SU-DHL-6 (cell line): Measurements from ENCODE around the gene GRIN2A.

Experiments used
- H2AFZ ChIP-seq: fragments of 200-600 bp; sonication (generic); 2 replicates; pipeline ENCODE4 v1.6.1; 2014; ENCODE audit warnings: low read depth, mild to moderate bottlenecking, moderate library complexity, mixed read lengths, antibody characterized with exemption, low read length; ENCODE audit not compliant: severe bottlenecking
- H3F3A ChIP-seq: fragments of 200-600 bp; shearing (Covaris generic); 2 replicates; pipeline ENCODE4 v1.6.0; 2016; ENCODE audit warnings: antibody characterized with exemption, mild to moderate bottlenecking; ENCODE audit not compliant: insufficient read depth
- H3K27ac ChIP-seq: fragments of 200-600 bp; sonication (generic); 2 replicates; pipeline ENCODE4 v1.5.1; 2016; ENCODE audit warnings: low read depth, mild to moderate bottlenecking, low read length, moderate library complexity, mixed read lengths
- H3K27me3 ChIP-seq: fragments of 200-600 bp; sonication (generic), shearing (Covaris generic); 2 replicates; pipeline ENCODE4 v1.6.0; 2014; ENCODE audit warnings: mild to moderate bottlenecking, low read length
- H3K36me3 ChIP-seq: fragments of 200-600 bp; sonication (generic); 2 replicates; pipeline ENCODE4 v1.6.1; 2014; ENCODE audit warnings: mild to moderate bottlenecking, low read length, mixed read lengths
- H3K4me2 ChIP-seq: fragments of 300-600, 200-600 bp; shearing (Covaris generic), sonication (generic); 2 replicates; pipeline ENCODE4 v1.6.0; 2014; ENCODE audit warnings: low read length, low read depth, mild to moderate bottlenecking; ENCODE audit not compliant: poor library complexity, severe bottlenecking
- H3K4me3 ChIP-seq: fragments of 200-600 bp; sonication (generic); 2 replicates; pipeline ENCODE4 v1.5.1; 2014; ENCODE audit warnings: antibody characterized with exemption, low read length, mild to moderate bottlenecking, mixed read lengths; ENCODE audit not compliant: insufficient read depth, poor library complexity, severe bottlenecking
- H3K79me2 ChIP-seq: fragments of 200-600 bp; sonication (generic); 2 replicates; pipeline ENCODE4 v1.6.1; 2014; ENCODE audit warnings: mild to moderate bottlenecking, low read length, moderate library complexity; ENCODE audit not compliant: insufficient read depth
- H3K9ac ChIP-seq: fragments of 200-600 bp; sonication (generic); 2 replicates; pipeline ENCODE4 v1.7.0; 2014; ENCODE audit warnings: mild to moderate bottlenecking, low read length
- H3K9me2 ChIP-seq: fragments of 200-600 bp; sonication (generic); replicated peaks from 2 replicates; pipeline ENCODE4 v1.6.1; 2014; ENCODE audit warnings: low read length; ENCODE audit not compliant: insufficient read depth
- H3K9me3 ChIP-seq: fragments of 200-600 bp; sonication (generic); 2 replicates; pipeline ENCODE4 v1.6.1; 2014; ENCODE audit warnings: low read length, mixed read lengths; ENCODE audit not compliant: insufficient read depth
- H4K20me1 ChIP-seq: fragments of 200-600 bp; sonication (generic); 2 replicates; pipeline ENCODE4 v1.6.1; 2014; ENCODE audit warnings: low read depth, mild to moderate bottlenecking, antibody characterized with exemption, low read length, moderate library complexity, mixed read lengths
- EZH2phosphoT487 ChIP-seq: fragments of 200-600 bp; sonication (generic), shearing (Covaris generic); conservative IDR thresholded peaks from 2 replicates; pipeline ENCODE4 v1.6.1; 2018; ENCODE audit warnings: mild to moderate bottlenecking, antibody characterized with exemption, low read length, moderate library complexity, mixed read lengths
- TF ChIP-seq, protein P1 (sequence below): fragments of 200-600 bp; sonication (generic); IDR thresholded peaks from one replicate; pipeline ENCODE4 v1.5.1; 2017; ENCODE audit warnings: antibody characterized with exemption, mild to moderate bottlenecking, low read length, moderate library complexity; ENCODE audit not compliant: insufficient read depth, poor library complexity, severe bottlenecking

Gene GRIN2A

DNA sequence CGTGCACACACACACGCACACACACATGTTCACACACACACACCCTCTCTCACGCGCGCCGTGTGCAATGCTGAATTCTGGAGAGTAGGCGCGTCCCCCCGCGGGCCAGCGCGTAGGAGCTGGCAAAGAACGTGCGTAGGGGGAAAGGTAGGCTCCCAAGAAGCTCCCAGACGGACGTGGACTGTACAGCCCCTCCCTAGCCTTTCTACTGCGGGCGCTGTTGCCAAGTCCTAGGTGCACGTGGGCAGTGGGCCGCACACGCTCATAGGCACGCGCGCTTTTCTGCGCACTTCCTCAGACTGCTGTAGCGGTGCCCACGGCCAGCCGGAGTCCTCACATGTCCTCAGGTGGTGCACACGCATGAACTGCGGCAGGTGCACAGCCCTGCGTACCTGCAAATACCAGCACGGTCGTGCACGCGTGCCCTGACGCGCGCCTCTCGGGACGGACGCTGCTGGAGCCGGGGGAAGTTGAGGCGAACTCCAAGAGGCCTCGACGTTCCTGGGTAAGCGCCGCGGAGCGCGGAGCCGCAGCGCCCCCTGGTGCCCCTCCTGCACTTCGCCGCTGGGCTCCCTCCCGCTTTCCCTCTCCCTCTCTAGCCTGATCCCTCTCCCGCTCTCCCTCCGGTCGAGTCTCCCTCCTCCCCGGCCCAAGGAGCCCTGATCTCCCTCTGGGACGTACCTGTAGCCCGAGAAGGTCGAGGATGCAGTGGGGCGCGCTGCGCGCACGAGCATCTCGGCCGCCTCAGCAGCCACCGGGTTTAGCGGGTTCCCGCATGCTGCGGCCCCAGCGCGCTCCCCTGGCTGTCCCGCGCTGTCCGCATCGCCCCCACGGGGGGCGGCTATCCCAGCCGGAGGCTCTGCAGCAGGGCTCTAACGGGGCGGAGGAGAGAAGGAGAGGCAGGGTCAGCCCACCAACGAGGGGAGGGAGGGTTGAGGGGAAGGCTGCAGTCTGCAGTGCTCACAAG is 749 bp downstream of the GRIN2A start:
- H3K9me3 ChIP-seq, result no peaks in the 10 kb centered on the region
- TF ChIP-seq, protein P1, sequence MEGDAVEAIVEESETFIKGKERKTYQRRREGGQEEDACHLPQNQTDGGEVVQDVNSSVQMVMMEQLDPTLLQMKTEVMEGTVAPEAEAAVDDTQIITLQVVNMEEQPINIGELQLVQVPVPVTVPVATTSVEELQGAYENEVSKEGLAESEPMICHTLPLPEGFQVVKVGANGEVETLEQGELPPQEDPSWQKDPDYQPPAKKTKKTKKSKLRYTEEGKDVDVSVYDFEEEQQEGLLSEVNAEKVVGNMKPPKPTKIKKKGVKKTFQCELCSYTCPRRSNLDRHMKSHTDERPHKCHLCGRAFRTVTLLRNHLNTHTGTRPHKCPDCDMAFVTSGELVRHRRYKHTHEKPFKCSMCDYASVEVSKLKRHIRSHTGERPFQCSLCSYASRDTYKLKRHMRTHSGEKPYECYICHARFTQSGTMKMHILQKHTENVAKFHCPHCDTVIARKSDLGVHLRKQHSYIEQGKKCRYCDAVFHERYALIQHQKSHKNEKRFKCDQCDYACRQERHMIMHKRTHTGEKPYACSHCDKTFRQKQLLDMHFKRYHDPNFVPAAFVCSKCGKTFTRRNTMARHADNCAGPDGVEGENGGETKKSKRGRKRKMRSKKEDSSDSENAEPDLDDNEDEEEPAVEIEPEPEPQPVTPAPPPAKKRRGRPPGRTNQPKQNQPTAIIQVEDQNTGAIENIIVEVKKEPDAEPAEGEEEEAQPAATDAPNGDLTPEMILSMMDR, result peak; percentile 50
- TF ChIP-seq EZH2phosphoT487, result no peak
- no peaks in the 10 kb centered on the region for H3K79me2 ChIP-seq
- H3K9me2 ChIP-seq, result no peaks in the 10 kb centered on the region
- H3K4me3 ChIP-seq, result no peak overlapping the region
- no peak overlapping the region for H3K9ac ChIP-seq
- H3K27ac ChIP-seq, result no peak overlapping the region
- no peaks in the 10 kb centered on the region for H3K36me3 ChIP-seq
- H3K4me2 ChIP-seq, result no peak overlapping the region
- H3F3A ChIP-seq, result no peaks in the 10 kb centered on the region
- H4K20me1 ChIP-seq, result no peaks in the 10 kb centered on the region
- H3K27me3 ChIP-seq, result no peaks in the 10 kb centered on the region
- no peak overlapping the region for H2AFZ ChIP-seq

DNA sequence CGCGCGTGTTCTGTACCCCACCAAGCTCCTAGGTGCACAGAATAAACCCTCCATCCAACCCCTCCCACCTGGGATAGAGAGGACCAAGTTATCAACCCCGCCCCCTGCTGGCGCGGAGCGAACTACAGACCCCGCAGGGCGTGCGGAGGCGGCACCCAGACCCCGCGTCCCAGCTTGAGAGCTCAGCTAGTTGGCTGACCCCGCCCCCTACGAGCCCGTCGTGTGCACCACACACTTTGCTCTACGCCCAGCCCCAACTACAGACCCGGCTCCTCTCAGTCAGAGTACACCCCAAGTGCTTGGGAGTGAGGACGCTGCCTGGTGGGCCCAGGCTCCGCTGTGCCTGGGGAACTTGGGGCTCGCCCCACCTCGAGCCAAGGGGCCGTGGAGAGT is 1.5 kb downstream of the GRIN2A start:
- Histone ChIP-seq H3K79me2 (no peaks in the 10 kb centered on the region), H3K27ac (no peak overlapping the region), H3K27me3 (no peaks in the 10 kb centered on the region), H3K9me3 (no peaks in the 10 kb centered on the region), H3K4me3 (no peak overlapping the region), H3K4me2 (no peak overlapping the region), H2AFZ (no peak overlapping the region), H3K9me2 (no peaks in the 10 kb centered on the region), H3F3A (no peaks in the 10 kb centered on the region), H3K36me3 (no peaks in the 10 kb centered on the region), H3K9ac (no peak overlapping the region), H4K20me1 (no peaks in the 10 kb centered on the region)
- TF ChIP-seq, protein P1, result peak; percentile 10
- no peak for TF ChIP-seq EZH2phosphoT487

GRCh38 chr16:10180042-10180770 is 2.0 kb downstream of the GRIN2A start:
- Histone ChIP-seq H3F3A (no peaks in the 10 kb centered on the region), H3K4me3 (no peak overlapping the region), H2AFZ (no peak overlapping the region), H3K9me3 (no peaks in the 10 kb centered on the region), H3K9ac (no peak overlapping the region), H3K79me2 (no peaks in the 10 kb centered on the region), H3K27ac (no peak overlapping the region), H3K9me2 (no peaks in the 10 kb centered on the region), H3K36me3 (no peaks in the 10 kb centered on the region), H3K27me3 (no peaks in the 10 kb centered on the region), H3K4me2 (no peak overlapping the region), H4K20me1 (no peaks in the 10 kb centered on the region)
- TF ChIP-seq, protein P1, result no peak
- no peak for TF ChIP-seq EZH2phosphoT487
